ENCODE results near the gene NR4A1.

- TF ChIP-seq POLR2A (IDR thresholded peaks at IDR 0.05; ENCODE audit: low read length) (no peak), GATA1 (IDR thresholded peaks at IDR 0.05; ENCODE audit: low read depth, low read length) (no peak)
These were observed 30.1 kb downstream of the NR4A1 start for GRCh38 chr12:52081263-52081733.

Data from erythroblast (primary cell).